Psoas muscle (tissue), 8 donors: ENCODE data around the gene MGAT5B. TPM values are rescaled to one million over a fixed set of nuclear protein-coding genes. Genes with fewer than 3 reads are reported as not detected.

Experiments
- ATAC-seq, 4 donors: fragments of 200-7000 bp; cut with Tn5 transposase; one replicate each; pipeline ENCODE4 v1.9.1; 2020; ENCODE audit warnings: moderate library complexity in 3 of 4, mild to moderate bottlenecking in 2 of 4
- DNase-seq, 2 donors: peaks; one replicate each; pipeline ENCODE4 v3.0.0-alpha.2; 2020
- H3K27ac ChIP-seq: fragments of 200-600 bp; one replicate; pipeline ENCODE4 v1.8.0; 2022
- H3K27me3 ChIP-seq, 3 donors: fragments of 200-600 bp in 1 of 3; one replicate each; pipeline versions ENCODE4 v1.6.1 to v1.8.0; 2013 to 2022; ENCODE audit warnings: low read length in 2 of 3, mild to moderate bottlenecking in 2 of 3, moderate library complexity in 1 of 3; ENCODE audit not compliant: insufficient read depth in 3 of 3
- H3K36me3 ChIP-seq, 2 donors: fragments of 200-600 bp in 1 of 2; one replicate each; pipeline versions ENCODE4 v1.6.1 to v1.8.0; 2013 to 2022; ENCODE audit warnings: low read depth in 1 of 2, mild to moderate bottlenecking in 1 of 2, moderate library complexity in 1 of 2; ENCODE audit not compliant: insufficient read depth in 1 of 2
- H3K4me1 ChIP-seq: fragments of 200-600 bp; one replicate; pipeline ENCODE4 v1.8.0; 2022
- H3K4me3 ChIP-seq: fragments of 200-600 bp; one replicate; pipeline ENCODE4 v1.8.0; 2022; ENCODE audit warnings: mild to moderate bottlenecking
- H3K9me3 ChIP-seq: fragments of 200-600 bp; one replicate; pipeline ENCODE4 v1.8.0; 2022
- WGBS, 3 donors: extraction: QIAGEN DNeasy Blood & Tissue Kit; methylation state at CpG; one replicate each; pipeline versions ENCODE4 v1.1.6 to v1.1.7; 2013; 5-methylcytosine and 5-hydroxymethylcytosine counted together
- intact Hi-C, 2 donors: fragments of 100-400 bp; cut with DNase I; formaldehyde crosslinking; loops; one replicate each; pipeline versions ENCODE4 v1.11.0 to v1.14.2; 2022
- polyA plus RNA-seq, 3 donors: library from polyadenylated mRNA; stranded (reverse); fragments of 200-250 nt; gene quantifications; one replicate each; pipeline ENCODE4 v1.2.3, GENCODE V29; 2013
- total RNA-seq, 4 donors: library from RNA; stranded (reverse); fragmentation: NEBNext Ultra II Directional in 2 of 4; extraction: Animal tissue kit (Norgen Biotek cat#: 25700) in 2 of 4; gene quantifications; one replicate each; pipeline versions ENCODE4 v1.2.1 to v1.2.4, GENCODE V29; 2021 to 2023
- TF ChIP-seq, protein P1 (sequence below): fragments of 200-600 bp; IDR thresholded peaks from one replicate; pipeline ENCODE4 v1.8.0; 2022; ENCODE audit warnings: antibody characterized with exemption
- donor health status: healthy with polysubstance abuse.
- donor health status: DM: no; HTN: no; CAD: no; lungs with moderate emphysema.
- donor health status: Bipolar disorder and iron deficiency.
- donor health status: healthy.
- donor health status: DM: yes; HTN: yes; CAD: no.
- donor health status: DM: no; HTN: no; CAD: no.
- donor health status: DM: no; HTN: no; CAD: no.
- donor health status: DM: yes; HTN: yes; CAD: no.

Gene MGAT5B
- total and polyA plus RNA-seq, 7 donors = 0.03 to 0.34 (median 0.05) TPM; not detected in 3

DNA sequence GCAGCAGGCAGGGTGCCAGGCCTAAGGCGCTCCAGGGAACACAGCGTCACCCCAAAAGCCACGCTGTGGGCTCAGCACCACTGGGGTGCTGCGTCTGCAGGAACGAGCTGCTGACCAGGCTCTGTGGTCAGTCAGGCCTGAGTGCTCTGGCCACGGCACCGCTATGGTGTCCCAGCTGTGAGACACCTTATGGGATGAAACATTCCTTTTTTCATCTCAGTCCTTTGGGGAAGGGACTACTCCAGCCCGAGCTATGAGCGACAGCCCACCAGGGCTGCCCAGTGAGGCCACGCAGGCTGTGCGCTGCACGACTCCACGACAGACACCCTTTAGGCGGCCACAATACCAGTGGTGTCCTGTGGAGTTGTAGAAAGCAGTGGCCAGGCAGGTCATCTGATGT is 11.1 kb downstream of the MGAT5B start:
- no peak for DNase-seq
- WGBS, 3 donors = 83 to 87% (median 86%) methylated on average over 14 of the region's 14 CpGs
- no peak for ATAC-seq
- Histone ChIP-seq H3K4me3 (no peak overlapping the region), H3K4me1 (no peaks in the 10 kb centered on the region), H3K27me3 (peaks cover 0 to 28% (median 3%) of the 10 kb centered on the region in 3 donors), H3K27ac (no peak overlapping the region), H3K36me3 (no peaks in the 10 kb centered on the region), H3K9me3 (no peaks in the 10 kb centered on the region)
- TF ChIP-seq, protein P1, sequence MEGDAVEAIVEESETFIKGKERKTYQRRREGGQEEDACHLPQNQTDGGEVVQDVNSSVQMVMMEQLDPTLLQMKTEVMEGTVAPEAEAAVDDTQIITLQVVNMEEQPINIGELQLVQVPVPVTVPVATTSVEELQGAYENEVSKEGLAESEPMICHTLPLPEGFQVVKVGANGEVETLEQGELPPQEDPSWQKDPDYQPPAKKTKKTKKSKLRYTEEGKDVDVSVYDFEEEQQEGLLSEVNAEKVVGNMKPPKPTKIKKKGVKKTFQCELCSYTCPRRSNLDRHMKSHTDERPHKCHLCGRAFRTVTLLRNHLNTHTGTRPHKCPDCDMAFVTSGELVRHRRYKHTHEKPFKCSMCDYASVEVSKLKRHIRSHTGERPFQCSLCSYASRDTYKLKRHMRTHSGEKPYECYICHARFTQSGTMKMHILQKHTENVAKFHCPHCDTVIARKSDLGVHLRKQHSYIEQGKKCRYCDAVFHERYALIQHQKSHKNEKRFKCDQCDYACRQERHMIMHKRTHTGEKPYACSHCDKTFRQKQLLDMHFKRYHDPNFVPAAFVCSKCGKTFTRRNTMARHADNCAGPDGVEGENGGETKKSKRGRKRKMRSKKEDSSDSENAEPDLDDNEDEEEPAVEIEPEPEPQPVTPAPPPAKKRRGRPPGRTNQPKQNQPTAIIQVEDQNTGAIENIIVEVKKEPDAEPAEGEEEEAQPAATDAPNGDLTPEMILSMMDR = no peak
- intact Hi-C loops = no loop called here

DNA sequence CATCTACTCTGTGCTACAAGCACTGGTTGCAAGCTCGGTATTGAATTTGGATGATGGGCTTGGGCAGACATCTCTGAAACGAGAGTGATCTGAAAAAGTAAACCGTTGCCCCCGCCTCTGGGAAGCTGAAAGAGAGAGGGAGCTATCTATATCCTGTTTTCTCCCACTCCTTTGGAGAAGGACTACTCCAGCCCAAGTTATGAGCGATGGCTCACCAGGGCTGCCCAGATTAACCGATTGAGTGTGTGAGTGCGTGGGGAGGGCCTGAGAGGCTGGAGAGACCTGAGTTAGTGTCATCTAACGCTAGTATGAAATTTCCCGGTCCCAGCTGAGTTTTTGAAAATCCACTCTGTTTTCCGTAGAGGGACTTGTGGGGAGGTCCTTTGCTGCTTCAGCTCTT is 11.5 kb downstream of the MGAT5B start:
- H3K27ac ChIP-seq = no peak overlapping the region
- no peaks in the 10 kb centered on the region for H3K36me3 ChIP-seq
- WGBS, 3 donors = 49 to 51% (median 50%) methylated on average over 10 of the region's 10 CpGs
- peaks cover 0 to 28% (median 3%) of the 10 kb centered on the region in 3 donors for H3K27me3 ChIP-seq
- no peak for ATAC-seq
- DNase-seq = no peak
- H3K4me1 ChIP-seq = no peaks in the 10 kb centered on the region
- H3K4me3 ChIP-seq = no peak overlapping the region
- H3K9me3 ChIP-seq = no peaks in the 10 kb centered on the region
- TF ChIP-seq, protein P1 = no peak
- intact Hi-C loops = no loop called here

DNA sequence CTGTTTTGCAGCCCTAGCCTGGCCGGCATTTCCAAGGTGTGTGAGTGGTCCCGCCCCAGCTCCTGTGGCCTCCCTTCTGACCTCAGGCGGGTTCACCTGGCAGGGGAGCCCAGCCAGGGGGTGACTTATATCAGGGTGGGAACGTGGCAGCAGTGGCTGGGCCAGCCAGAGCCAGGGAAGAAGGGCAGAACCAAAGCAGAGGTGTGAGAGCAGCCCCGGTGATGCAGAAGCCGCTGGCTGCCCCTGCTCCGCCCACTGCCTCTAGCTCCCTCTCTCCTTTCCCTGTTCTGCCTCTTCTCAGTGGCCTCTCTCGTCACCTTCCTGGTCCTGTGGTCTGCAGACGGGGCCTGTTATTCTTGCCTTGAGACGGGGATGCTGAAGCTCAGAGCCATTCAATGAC is 12.1 kb downstream of the MGAT5B start:
- ATAC-seq (no peak), DNase-seq (no peak)
- no peaks in the 10 kb centered on the region for H3K36me3 ChIP-seq
- no peak overlapping the region for H3K4me3 ChIP-seq
- H3K9me3 ChIP-seq = no peaks in the 10 kb centered on the region
- WGBS, 3 donors = 38 to 47% (median 44%) methylated on average over 10 of the region's 10 CpGs
- no peak overlapping the region for H3K27ac ChIP-seq
- TF ChIP-seq, protein P1 = no peak
- intact Hi-C loops = no loop called here
- no peaks in the 10 kb centered on the region for H3K4me1 ChIP-seq
- peaks cover 0 to 28% (median 3%) of the 10 kb centered on the region in 3 donors for H3K27me3 ChIP-seq

DNA sequence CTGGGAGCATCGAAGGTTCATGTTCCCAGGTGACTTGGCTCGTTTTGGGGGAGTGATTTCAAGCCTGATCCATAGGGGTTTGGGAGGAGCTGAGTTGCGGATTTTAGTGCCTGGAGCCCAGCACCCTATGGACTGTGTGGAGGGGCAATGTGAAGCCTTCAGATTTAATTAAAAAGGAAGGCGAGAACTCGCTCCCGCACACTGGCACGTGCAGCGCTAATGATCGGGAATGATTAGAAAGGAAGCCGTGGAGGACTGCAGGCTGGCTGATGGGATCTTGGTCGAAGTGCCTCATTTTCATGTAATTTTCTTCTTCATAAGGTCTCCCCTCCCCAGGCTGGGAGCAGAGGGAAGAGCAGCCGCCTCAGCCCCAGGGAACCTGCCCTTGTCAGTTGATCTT is 12.8 kb downstream of the MGAT5B start:
- no peaks in the 10 kb centered on the region for H3K4me1 ChIP-seq
- DNase-seq = no peak
- TF ChIP-seq, protein P1 = no peak
- H3K27me3 ChIP-seq = peaks cover 0 to 28% (median 3%) of the 10 kb centered on the region in 3 donors
- no peaks in the 10 kb centered on the region for H3K36me3 ChIP-seq
- WGBS, 3 donors = 81 to 84% (median 83%) methylated on average over 12 of the region's 12 CpGs
- H3K4me3 ChIP-seq = no peak overlapping the region
- H3K27ac ChIP-seq = no peak overlapping the region
- intact Hi-C loops = no loop called here
- no peaks in the 10 kb centered on the region for H3K9me3 ChIP-seq
- no peak for ATAC-seq

DNA sequence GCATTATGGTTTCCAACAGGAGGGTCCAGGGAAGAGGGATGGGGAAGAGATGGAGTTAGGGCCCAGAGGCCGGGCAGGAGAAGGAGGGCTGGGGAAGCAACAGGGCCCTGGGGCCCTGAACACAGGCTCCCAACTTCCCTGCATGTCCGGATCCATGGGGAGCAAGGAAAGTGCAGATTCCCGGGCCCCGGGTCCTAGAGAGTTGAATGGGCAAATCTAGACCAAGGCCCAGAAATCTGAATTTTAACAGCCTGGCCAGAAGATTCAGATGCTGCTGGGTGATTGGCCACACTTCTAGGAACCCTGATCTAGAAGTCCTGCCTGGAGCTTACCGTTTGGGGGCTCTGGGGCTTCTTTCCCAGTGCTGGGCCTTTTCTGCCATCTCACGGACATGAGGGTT is 13.2 kb downstream of the MGAT5B start:
- 83 to 88% (median 84%) methylated on average over 6 of the region's 6 CpGs for WGBS, 3 donors
- no peaks in the 10 kb centered on the region for H3K4me1 ChIP-seq
- H3K27me3 ChIP-seq = peaks cover 0 to 28% (median 3%) of the 10 kb centered on the region in 3 donors
- no peaks in the 10 kb centered on the region for H3K9me3 ChIP-seq
- H3K27ac ChIP-seq = no peak overlapping the region
- TF ChIP-seq, protein P1 = no peak
- ATAC-seq = no peak
- no peaks in the 10 kb centered on the region for H3K36me3 ChIP-seq
- DNase-seq = no peak
- no peak overlapping the region for H3K4me3 ChIP-seq
- intact Hi-C loops = no loop called here
